ENCODE results near the gene TRPV3. TPM values are rescaled to one million over a fixed set of nuclear protein-coding genes. Genes with fewer than 3 reads are reported as not detected.

TRPV3 gene
- total and polyA plus RNA-seq, 2 experiments from 2014 or later: 0.15 to 0.69 TPM

DNA sequence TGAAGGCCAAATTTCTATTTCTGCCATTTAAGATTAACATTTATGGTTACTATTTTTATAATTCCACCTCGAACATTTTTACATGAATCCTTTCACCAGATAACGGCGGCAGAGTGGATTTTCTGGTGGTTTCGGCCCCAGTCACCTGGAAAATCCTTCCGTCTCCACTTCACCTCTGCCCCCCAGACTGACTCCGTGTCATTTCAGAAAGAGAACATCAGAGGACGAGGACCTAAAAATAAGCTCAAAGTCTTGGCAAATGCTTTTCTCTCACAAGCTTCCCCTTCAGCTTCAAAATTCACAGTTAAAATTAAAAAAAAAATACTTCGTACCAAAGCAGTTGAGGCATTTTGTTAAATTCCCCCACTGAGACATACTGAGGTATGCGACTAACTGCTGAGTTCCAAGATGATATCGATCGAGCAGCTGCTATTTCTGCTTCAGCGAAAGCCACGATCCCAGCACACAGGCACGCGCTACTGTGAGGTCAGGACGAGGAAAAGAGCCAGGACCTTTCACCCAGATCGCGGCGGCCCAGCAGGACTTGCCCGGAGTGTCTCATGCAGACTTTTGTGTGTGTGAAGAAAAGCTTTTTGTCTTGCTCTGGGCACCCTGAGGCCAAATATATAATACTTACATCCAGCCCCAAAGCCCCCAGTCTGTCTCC is 45.0 kb downstream of the TRPV3 start (continued):
- TF ChIP-seq POLR2AphosphoS5 (IDR thresholded peaks at IDR 0.05; ENCODE audit: low read depth) (no peak), ZNF114 (CRISPR knock-in tag; IDR thresholded peaks at IDR 0.05) (no peak), EZH2 (IDR thresholded peaks at IDR 0.05; ENCODE audit: low read depth, unreplicated experiment) (no peak), CREB1 (CRISPR knock-in tag; IDR thresholded peaks at IDR 0.05; ENCODE audit: low read depth) (no peak), EZH2phosphoT487 (IDR thresholded peaks at IDR 0.05; ENCODE audit: unreplicated experiment) (no peak)
- TF ChIP-seq, protein P1, sequence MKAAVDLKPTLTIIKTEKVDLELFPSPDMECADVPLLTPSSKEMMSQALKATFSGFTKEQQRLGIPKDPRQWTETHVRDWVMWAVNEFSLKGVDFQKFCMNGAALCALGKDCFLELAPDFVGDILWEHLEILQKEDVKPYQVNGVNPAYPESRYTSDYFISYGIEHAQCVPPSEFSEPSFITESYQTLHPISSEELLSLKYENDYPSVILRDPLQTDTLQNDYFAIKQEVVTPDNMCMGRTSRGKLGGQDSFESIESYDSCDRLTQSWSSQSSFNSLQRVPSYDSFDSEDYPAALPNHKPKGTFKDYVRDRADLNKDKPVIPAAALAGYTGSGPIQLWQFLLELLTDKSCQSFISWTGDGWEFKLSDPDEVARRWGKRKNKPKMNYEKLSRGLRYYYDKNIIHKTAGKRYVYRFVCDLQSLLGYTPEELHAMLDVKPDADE (IDR thresholded peaks at IDR 0.05): no peak

DNA sequence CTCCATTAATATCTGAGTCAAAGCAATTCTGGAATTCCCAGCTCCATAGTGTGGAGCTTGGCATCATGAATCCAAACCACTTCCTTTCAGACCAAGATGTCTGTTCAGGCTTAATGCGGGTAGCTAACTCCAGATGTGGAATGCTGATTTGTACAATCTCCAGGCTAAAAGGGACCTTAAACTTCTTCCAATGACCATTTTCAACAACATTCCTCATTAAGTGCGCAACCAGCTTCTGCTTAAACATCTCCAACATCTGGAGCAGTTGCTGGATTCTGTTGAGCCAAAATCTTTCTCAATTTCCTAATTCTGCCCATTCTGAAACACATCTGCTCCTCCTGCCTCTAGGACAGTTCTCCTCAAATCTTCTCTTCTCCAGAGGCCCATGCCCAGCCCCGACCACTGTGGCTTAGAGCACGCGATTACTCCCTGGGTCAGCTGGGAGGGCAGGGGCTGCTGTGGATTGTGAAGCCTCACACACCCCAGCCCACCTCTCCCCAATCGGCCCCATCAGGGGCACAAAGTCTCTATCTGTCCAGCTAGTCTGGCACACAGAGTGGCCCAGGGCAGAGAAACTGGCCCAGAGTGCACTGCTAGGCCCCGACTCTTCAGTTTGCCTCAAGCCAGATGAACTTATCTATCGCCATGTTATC is 45.6 kb downstream of the TRPV3 start:
- Mint-ChIP-seq H3K4me1 (peaks cover 36% of the 10 kb centered on the region), H3K27ac (no peak overlapping the region), H3K9me3 (peaks cover 6% of the 10 kb centered on the region; the same call in 2 of the 3 replicates), H3K4me3 (no peak overlapping the region), H3K27me3 (ENCODE audit: insufficient read depth, low read depth, poor library complexity) (peaks cover 31% of the 10 kb centered on the region), H3K36me3 (ENCODE audit: low read depth) (no peaks in the 10 kb centered on the region)
- ATAC-seq (no peak), DNase-seq (ENCODE audit: low spot score) (no peak)
- Histone ChIP-seq H4K20me1 (replicated peaks; ENCODE audit: insufficient read depth) (no peaks in the 10 kb centered on the region), H3K4me3 (no peak overlapping the region), H3K27ac (ENCODE audit: low read depth) (no peak overlapping the region), H2AFZ (peak overlapping the region; percentile 93; the same call in 1 of the 2 replicates), H3K79me2 (replicated peaks; ENCODE audit: insufficient read depth) (no peaks in the 10 kb centered on the region), H3K4me1 (ENCODE audit: insufficient read depth) (peaks cover 28% of the 10 kb centered on the region), H3K4me2 (no peak overlapping the region), H3F3A (replicated peaks; ENCODE audit: low read depth) (no peaks in the 10 kb centered on the region), H3K9me2 (ENCODE audit: insufficient read depth) (peaks cover 12% of the 10 kb centered on the region), H3K36me3 (ENCODE audit: insufficient read depth) (no peaks in the 10 kb centered on the region; the same call in 1 of the 2 replicates), H3K27me3 (ENCODE audit: insufficient read depth) (no peaks in the 10 kb centered on the region)
- no peak for TF ChIP-seq STAT1 (IDR thresholded peaks at IDR 0.05; ENCODE audit: unreplicated experiment)
- TF ChIP-seq EZH2 (IDR thresholded peaks at IDR 0.05; ENCODE audit: low read depth, unreplicated experiment): no peak
- TF ChIP-seq ZNF114 (CRISPR knock-in tag; IDR thresholded peaks at IDR 0.05): no peak
- TF ChIP-seq EZH2phosphoT487 (IDR thresholded peaks at IDR 0.05; ENCODE audit: unreplicated experiment): no peak
- TF ChIP-seq, protein P2, sequence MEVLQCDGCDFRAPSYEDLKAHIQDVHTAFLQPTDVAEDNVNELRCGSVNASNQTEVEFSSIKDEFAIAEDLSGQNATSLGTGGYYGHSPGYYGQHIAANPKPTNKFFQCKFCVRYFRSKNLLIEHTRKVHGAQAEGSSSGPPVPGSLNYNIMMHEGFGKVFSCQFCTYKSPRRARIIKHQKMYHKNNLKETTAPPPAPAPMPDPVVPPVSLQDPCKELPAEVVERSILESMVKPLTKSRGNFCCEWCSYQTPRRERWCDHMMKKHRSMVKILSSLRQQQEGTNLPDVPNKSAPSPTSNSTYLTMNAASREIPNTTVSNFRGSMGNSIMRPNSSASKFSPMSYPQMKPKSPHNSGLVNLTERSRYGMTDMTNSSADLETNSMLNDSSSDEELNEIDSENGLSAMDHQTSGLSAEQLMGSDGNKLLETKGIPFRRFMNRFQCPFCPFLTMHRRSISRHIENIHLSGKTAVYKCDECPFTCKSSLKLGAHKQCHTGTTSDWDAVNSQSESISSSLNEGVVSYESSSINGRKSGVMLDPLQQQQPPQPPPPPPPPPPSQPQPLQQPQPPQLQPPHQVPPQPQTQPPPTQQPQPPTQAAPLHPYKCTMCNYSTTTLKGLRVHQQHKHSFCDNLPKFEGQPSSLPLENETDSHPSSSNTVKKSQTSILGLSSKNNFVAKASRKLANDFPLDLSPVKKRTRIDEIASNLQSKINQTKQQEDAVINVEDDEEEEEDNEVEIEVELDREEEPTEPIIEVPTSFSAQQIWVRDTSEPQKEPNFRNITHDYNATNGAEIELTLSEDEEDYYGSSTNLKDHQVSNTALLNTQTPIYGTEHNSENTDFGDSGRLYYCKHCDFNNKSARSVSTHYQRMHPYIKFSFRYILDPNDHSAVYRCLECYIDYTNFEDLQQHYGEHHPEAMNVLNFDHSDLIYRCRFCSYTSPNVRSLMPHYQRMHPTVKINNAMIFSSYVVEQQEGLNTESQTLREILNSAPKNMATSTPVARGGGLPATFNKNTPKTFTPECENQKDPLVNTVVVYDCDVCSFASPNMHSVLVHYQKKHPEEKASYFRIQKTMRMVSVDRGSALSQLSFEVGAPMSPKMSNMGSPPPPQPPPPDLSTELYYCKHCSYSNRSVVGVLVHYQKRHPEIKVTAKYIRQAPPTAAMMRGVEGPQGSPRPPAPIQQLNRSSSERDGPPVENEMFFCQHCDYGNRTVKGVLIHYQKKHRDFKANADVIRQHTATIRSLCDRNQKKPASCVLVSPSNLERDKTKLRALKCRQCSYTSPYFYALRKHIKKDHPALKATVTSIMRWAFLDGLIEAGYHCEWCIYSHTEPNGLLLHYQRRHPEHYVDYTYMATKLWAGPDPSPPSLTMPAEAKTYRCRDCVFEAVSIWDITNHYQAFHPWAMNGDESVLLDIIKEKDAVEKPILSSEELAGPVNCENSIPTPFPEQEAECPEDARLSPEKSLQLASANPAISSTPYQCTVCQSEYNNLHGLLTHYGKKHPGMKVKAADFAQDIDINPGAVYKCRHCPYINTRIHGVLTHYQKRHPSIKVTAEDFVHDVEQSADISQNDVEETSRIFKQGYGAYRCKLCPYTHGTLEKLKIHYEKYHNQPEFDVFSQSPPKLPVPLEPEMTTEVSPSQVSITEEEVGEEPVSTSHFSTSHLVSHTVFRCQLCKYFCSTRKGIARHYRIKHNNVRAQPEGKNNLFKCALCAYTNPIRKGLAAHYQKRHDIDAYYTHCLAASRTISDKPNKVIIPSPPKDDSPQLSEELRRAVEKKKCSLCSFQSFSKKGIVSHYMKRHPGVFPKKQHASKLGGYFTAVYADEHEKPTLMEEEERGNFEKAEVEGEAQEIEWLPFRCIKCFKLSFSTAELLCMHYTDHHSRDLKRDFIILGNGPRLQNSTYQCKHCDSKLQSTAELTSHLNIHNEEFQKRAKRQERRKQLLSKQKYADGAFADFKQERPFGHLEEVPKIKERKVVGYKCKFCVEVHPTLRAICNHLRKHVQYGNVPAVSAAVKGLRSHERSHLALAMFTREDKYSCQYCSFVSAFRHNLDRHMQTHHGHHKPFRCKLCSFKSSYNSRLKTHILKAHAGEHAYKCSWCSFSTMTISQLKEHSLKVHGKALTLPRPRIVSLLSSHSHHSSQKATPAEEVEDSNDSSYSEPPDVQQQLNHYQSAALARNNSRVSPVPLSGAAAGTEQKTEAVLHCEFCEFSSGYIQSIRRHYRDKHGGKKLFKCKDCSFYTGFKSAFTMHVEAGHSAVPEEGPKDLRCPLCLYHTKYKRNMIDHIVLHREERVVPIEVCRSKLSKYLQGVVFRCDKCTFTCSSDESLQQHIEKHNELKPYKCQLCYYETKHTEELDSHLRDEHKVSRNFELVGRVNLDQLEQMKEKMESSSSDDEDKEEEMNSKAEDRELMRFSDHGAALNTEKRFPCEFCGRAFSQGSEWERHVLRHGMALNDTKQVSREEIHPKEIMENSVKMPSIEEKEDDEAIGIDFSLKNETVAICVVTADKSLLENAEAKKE (CRISPR knock-in tag; IDR thresholded peaks at IDR 0.05): no peak
- no peak for TF ChIP-seq ZNF331 (CRISPR knock-in tag; IDR thresholded peaks at IDR 0.05; ENCODE audit: low read depth)
- TF ChIP-seq, protein P1 (IDR thresholded peaks at IDR 0.05): no peak
- TF ChIP-seq POLR2AphosphoS5 (IDR thresholded peaks at IDR 0.05; ENCODE audit: low read depth): no peak
- TF ChIP-seq NANOG (IDR thresholded peaks at IDR 0.05; ENCODE audit: borderline replicate concordance): no peak
- TF ChIP-seq JUNB (IDR thresholded peaks at IDR 0.05; ENCODE audit: unreplicated experiment): no peak
